GM18519 (cell line): Measurements from ENCODE around the gene KCTD16.

Experiments used
- ATAC-seq: cut with Tn5 transposase; IDR thresholded peaks from one replicate; pipeline ENCODE4 v1.9.1; 2021; ENCODE audit warnings: mild to moderate bottlenecking, moderate library complexity; ENCODE audit not compliant: unreplicated experiment, low FRiP score

Gene KCTD16

GRCh38 chr5:144162686-144163085, 8.0 kb upstream of the KCTD16 start:
- no peak for ATAC-seq

DNA sequence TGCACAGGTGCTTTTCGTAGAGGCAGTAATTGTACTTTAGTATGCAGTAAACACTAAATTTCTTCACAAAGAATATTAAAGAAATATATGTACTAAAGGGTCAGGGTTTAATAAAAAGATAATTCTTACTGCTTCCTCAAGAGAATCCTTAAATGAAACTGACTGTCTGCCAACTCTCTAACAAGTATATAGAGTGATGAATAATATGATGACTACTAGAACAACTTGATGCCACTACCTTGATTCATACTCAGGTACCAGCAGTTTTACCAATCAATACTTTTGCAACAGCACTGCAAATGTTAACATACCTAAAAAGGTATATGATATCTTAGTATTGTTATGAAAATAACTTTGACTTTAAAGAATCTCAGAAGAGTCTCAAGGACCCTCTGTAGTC, 4.0 kb upstream of the KCTD16 start:
- ATAC-seq, result no peak

GRCh38 chr5:144167998-144168397, 2.7 kb upstream of the KCTD16 start:
- no peak for ATAC-seq

GRCh38 chr5:144169904-144170275, 783 bp upstream of the KCTD16 start:
- no peak for ATAC-seq

DNA sequence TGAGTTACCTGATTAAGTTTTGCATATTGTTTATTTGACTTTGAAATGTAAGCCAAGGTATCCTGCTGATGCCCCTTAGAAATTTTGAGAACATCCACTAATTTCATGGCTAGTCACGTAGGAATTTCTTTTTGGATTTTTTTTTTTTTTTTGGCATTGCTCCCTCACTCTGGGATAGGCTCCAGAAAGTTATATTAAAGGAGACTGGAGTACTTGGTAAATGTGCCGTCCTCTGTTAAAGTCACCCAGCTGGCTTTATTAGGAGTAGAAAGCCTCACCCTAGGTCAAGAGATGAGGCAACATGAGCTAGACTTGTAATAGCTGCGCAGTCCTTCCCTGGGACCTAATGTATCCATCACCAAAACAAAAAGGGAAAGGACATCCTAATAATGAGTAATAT, 3.1 kb downstream of the KCTD16 start:
- no peak for ATAC-seq

DNA sequence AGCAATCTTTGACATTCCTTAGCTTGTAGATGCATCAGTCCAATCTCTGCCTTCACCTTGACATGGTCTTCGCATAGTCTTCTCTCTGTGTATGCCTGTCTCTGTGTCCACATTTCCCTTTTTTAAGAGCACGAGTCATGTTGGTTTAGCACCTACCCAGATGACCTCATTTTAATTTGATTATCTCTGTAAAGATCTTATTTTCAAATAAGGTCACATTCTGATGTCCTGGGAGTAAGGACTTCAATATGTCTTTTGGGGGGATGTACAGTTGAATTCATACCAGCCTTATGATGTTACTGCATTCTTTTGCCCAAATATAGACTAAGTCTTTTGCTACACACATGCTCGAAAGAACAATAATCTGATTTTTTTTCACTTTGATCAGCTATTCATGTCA, 6.9 kb downstream of the KCTD16 start:
- ATAC-seq, result no peak

GRCh38 chr5:144179226-144179625, 8.6 kb downstream of the KCTD16 start:
- ATAC-seq, result no peak

- ATAC-seq, result no peak
Observed at GRCh38 chr5:144183254-144183889, 12.7 kb downstream of the KCTD16 start.

- peak; percentile 84 for ATAC-seq
Observed at GRCh38 chr5:144187699-144188294, 17.1 kb downstream of the KCTD16 start.

DNA sequence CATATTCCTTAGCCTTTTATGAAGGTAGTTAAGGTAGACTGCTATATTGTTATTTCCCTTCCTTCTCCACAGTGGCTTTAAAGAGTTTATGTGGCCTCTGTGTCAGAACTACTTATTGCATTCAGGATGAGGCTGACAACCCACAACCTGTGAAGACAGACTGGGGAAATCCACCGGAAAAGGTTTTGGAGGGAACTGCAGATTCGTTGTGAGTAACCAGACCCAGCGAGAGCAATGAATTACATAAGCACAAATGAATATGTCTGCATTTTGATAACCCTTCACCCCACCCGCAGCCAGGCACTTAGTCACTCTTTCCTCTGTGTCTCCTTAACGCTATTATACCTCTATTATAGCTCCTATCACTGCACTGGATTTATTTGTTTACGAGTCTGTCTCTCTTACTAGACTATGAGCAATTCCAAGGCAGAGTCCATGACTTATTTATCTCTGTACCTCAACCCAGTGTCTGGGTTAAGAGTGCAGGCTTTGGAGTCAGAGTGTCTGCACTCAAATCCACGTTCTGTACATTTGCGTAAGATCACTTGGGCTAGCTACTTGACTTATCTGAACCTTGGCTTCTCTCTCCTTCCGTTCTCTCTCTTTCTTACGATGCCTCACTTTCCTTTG, 19.2 kb downstream of the KCTD16 start:
- no peak for ATAC-seq

- ATAC-seq, result no peak
Observed at GRCh38 chr5:144191531-144191930, 20.9 kb downstream of the KCTD16 start.

DNA sequence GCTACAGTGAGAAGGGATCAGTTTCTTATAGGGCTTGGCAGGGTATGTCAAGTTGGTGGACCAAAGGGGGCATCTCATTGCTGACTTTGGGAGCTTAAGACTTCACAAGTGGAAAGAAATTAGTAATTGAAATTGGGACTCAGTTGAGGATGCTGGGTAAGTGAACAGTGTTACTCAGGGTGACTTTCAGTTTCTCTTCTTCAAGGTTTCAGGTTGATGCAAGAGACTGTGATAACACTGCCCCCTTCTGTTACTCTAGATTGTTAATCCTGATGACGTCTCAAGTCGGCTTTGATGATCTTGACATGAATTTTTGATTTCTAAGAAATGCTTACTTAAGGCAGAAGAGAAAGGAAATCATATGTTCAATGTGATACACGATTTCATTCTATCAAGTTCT, 21.3 kb downstream of the KCTD16 start:
- ATAC-seq, result peak; percentile 94

- ATAC-seq, result no peak
Observed at GRCh38 chr5:144192661-144193060, 22.0 kb downstream of the KCTD16 start.

- ATAC-seq, result no peak
Observed at GRCh38 chr5:144194144-144194543, 23.5 kb downstream of the KCTD16 start.

- no peak for ATAC-seq
Observed at GRCh38 chr5:144195448-144195847, 24.8 kb downstream of the KCTD16 start.

- ATAC-seq, result no peak
Observed at GRCh38 chr5:144196612-144197011, 25.9 kb downstream of the KCTD16 start.

DNA sequence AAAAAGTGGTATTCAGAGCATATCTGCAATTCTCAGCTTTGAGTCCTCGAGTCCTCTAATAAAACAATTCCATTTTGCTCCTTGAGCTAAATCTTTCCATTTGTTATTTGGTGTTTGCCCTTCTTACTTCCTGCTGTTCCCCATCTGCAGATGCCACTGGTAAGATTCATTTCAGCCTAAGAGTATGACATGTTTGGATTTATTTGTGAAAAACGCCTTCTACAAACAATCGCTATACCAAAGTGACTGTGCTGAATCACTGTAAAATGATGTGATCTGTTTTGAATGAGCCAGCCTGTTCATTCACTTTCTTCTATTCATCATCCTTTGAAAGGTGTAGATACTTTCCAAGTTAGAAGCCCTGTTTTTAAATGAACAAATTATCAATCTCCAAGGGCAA, 27.7 kb downstream of the KCTD16 start:
- no peak for ATAC-seq

DNA sequence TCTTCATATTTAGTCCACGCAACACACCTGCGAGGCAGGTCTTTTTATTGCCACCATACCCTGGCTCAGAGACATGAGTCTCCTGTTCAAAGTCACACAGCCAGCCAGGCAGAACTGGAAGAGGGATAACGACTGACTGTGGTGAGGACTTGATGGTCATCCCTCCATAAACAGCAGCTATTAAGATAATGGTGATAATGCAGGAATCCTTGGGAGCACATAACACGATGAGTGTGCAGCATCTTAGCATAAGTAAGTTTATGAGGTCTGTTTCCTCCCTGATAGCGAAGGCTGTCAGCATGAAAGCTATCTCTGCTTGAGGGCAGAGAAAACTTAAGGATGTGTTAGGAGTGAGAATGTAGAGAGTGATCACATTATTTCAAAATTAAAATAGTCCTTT, 30.9 kb downstream of the KCTD16 start:
- no peak for ATAC-seq

DNA sequence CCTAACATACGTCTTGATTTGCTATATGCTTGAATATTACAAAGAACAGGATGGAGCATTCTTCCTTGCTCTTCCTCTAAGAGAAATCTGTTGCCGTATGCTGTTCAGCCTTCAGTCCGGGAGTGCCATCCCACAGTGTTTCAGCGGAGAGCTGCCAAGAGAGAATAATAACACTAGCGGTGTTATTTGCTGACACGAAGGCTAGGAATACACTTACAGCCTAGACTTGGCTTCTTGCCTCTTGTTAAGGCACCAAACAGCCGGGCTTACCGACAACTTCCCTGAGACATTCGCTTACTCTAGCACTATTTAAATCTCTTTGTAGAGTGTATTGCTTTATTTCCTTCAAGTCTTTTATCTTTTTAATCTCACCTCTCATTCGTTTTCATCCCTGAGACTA, 31.4 kb downstream of the KCTD16 start:
- no peak for ATAC-seq

DNA sequence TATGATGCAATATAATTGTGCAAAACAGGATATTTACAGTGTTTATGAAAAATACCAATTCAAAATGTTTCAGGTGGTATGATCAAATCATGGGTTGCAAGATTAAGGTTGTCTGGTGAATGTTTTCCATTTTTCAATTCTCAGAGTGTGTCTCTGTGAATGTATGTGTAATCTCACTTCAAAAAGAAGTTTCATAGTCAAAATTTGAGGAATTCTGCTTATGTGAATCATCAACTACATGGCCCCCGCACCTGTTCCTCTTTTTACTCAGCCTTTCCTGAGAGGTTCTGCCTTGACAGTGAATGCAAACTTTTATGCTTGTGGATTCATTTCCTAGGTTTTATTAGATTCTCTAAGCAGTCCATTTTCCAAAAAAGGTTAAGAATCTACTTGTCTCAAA, 32.1 kb downstream of the KCTD16 start:
- ATAC-seq, result no peak

GRCh38 chr5:144203750-144204596, 33.3 kb downstream of the KCTD16 start:
- ATAC-seq, result peak; percentile 89
